ENCODE data around the gene BPIFB2.
"Not testable (repeated sequence)": the region's sequence is repeated elsewhere in the genome, so short reads cannot be mapped to it uniquely, and the experiment has no call there.

The BPIFB2 gene, protein sequence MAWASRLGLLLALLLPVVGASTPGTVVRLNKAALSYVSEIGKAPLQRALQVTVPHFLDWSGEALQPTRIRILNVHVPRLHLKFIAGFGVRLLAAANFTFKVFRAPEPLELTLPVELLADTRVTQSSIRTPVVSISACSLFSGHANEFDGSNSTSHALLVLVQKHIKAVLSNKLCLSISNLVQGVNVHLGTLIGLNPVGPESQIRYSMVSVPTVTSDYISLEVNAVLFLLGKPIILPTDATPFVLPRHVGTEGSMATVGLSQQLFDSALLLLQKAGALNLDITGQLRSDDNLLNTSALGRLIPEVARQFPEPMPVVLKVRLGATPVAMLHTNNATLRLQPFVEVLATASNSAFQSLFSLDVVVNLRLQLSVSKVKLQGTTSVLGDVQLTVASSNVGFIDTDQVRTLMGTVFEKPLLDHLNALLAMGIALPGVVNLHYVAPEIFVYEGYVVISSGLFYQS

GRCh38 chr20:33007376-33008335 lies at the start of gene BPIFB2:
Gene BPIFB2 (plus strand): TSS chr20:33007704. CDS start chr20:33008575, 871 bp downstream.
- in situ Hi-C loops (cut with MboI; ENCODE audit: low sequenced_read_pairs), result no loop called here

GRCh38 chr20:32958574-32958973 lies 48.9 kb upstream of the BPIFB2 start:
- in situ Hi-C loops (cut with MboI; ENCODE audit: low sequenced_read_pairs), result no loop called here

GRCh38 chr20:32959351-32960221 lies 47.9 kb upstream of the BPIFB2 start:
- in situ Hi-C loops (cut with MboI; ENCODE audit: low sequenced_read_pairs), result no loop called here

DNA sequence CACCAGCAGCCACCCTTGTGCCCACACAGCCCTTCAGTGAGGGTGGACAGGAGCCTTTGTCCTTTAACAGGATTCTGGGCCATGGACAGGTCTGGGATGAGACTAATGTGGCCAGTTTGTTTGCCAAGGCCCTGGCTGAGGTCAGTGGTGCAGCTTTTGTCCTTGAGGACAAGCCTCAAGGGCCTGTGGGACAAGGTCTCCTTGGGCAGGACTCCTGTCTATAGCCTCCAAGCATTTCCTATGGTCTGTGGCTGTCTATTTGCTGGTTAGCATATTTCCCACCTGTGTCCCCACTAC lies 47.3 kb upstream of the BPIFB2 start:
- in situ Hi-C loops (cut with MboI; ENCODE audit: low sequenced_read_pairs), result no loop called here

DNA sequence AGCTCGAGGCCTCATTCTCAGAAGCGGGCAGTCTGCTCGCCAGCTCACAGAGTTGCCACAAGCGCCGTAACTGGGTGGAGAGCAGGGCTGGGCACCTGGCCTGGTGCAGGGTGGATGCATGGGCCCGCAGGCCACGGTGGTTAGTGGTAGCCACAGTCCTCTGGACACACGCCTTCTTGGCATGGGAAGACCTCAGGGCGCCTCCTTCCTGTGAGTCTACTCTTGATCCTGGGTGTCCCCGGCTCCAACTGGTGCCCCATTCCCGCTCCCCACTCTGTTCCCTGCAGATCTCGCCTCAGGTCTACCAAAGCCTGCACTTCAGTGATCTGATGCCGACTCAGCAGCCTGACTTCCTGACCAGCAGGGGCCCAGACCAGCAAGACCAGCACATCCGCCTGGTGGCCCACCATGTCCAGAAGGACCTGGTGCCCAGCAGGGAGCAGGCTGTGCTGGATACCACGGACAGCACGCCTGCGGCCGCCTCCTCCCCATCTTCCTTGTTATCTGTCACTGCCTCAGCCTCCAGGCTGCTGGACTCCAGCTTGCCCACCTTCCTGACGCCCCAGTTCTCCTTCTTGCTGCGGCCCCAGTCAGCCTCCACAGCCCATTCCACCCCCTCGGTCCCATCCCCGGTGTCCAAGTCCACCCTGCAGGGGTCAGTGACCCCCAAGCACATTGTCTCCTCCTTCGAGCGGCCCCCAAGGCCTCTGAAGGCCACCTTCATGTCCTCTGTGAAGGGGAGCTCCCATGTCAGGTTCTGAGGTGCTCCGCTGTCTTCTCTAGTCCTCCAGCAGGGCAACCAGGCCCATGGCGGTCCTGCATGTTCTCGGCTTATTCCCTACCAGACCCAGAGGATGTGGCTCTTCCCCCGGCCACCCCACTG lies 46.4 kb upstream of the BPIFB2 start:
- in situ Hi-C loops (cut with MboI; ENCODE audit: low sequenced_read_pairs), result no loop called here

- in situ Hi-C loops (cut with MboI; ENCODE audit: low sequenced_read_pairs), result no loop called here
Observed at GRCh38 chr20:32962053-32962452, 45.5 kb upstream of the BPIFB2 start.

- in situ Hi-C loops (cut with MboI; ENCODE audit: low sequenced_read_pairs), result not testable (repeated sequence)
Observed at GRCh38 chr20:32962646-32963045, 44.9 kb upstream of the BPIFB2 start.

DNA sequence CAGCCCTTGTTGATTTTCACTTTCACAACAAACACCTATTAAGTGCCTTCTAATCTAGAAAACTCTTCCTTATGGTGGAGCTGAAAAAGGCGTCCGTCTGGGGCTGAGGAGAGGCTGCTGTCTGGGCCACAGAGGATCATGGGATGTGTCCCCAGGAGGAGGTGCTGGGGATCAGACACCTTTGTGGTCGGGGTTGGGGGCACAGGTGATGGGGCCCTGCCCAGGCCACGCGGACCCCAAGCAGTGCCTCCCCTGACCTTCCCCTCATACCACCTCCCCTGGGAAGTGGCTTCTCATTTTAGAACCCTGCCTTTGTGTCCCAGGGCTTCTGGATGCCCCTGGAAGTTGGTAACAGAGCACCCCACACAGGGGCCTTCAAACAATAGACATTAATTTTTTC lies 44.3 kb upstream of the BPIFB2 start:
- in situ Hi-C loops (cut with MboI; ENCODE audit: low sequenced_read_pairs), result no loop called here

GRCh38 chr20:32964575-32964974 lies 42.9 kb upstream of the BPIFB2 start:
- in situ Hi-C loops (cut with MboI; ENCODE audit: low sequenced_read_pairs), result no loop called here

DNA sequence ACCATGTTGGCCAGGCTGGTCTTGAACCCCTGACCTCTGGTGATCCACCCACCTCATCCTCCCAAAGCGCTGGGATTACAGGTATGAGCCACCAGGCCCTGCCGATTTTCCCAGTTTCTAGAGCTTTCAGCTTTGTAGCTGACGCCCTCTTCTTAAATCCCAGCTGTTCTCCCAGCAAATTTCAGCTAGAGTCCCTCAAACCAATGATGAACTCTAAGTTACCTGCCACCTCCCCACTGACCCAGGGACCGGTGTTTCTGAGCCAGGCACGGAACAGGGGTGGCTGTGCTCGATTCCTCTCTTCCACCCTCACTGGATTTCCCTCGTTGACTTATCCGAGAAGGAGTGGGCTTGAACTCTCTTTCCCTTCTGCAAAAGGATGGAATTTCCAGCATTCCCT lies 42.4 kb upstream of the BPIFB2 start:
- in situ Hi-C loops (cut with MboI; ENCODE audit: low sequenced_read_pairs), result no loop called here

DNA sequence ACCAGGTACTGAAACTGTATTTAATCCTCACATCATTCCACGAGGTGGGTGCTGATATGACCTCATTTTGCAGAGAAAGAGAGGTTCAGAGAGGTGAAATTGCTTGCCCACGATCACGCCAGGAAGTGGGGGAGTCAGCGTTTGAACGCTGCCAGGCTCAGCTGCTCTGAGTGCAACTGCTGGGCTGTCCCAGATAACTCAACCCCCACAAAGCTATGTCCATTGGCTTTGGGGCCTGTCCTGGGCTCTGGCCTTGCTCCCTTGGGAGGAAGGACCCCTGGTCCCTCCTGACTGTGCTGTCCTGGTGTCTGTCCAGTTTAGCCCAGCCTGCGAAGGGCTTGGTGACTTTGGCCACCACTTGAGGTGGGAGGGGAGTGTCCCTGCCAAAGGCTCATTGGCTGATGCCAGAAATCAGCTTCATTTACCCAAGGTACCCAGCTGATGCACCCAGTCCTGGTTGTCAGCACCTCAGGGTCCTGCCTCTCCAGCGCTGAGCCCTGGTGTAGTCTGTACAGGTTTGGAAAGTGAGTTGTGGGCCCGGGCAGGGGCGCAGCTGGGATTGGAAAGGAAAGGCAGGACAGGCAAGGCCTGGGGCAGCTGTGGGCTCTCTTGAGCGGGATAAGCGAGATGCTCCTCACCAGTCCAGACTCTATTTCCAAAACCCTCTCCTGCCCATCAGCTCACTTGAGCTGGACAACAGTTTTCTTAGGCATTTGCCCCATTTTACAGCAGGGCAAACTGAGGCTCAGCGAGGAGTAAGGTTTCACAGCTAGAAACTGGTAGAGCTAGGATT lies 41.7 kb upstream of the BPIFB2 start:
- in situ Hi-C loops (cut with MboI; ENCODE audit: low sequenced_read_pairs), result no loop called here

- in situ Hi-C loops (cut with MboI; ENCODE audit: low sequenced_read_pairs), result no loop called here
Observed at GRCh38 chr20:32966382-32966781, 41.1 kb upstream of the BPIFB2 start.

GRCh38 chr20:32966881-32967781 lies 40.4 kb upstream of the BPIFB2 start:
- in situ Hi-C loops (cut with MboI; ENCODE audit: low sequenced_read_pairs), result no loop called here

GRCh38 chr20:32967961-32968457 lies 39.5 kb upstream of the BPIFB2 start:
- in situ Hi-C loops (cut with MboI; ENCODE audit: low sequenced_read_pairs), result no loop called here

DNA sequence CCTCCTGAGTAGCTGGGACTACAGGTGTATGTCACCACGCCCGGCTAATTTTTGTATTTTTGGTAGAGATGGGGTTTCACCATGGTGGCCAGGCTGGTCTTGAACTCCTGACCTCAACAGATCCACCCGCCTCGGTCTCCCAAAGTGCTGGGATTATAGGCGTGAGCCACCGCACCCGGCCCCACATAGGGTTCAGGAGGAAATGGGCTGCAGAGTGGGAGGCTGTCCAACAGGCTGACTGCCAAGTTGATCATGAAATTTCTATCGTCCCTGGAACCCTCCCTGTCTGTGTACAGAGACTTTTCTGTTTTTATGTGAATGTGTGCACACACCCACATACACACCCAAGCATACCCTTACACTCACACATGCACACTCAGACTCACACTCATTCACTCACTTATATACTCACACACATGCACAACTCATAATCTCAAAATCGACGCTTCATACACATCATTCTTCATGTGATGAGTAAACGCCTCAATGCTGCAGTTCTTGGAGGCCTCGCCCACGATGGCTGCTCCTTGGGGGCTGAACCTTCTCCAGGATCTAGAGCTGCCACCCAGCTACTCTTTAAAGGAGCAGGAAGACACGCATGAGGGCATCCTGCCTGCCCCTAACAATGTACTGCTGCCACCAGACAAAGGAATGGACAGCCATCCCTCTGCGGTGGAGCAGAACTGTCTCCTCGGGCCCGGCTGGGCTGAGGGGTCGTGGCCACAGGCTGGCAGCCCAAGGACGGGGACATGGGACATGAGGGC lies 38.8 kb upstream of the BPIFB2 start:
- in situ Hi-C loops (cut with MboI; ENCODE audit: low sequenced_read_pairs), result no loop called here

- in situ Hi-C loops (cut with MboI; ENCODE audit: low sequenced_read_pairs), result no loop called here
Observed at GRCh38 chr20:32969356-32970114, 38.0 kb upstream of the BPIFB2 start.

Measured in HL-60/S4 treated with phorbol 12-myristate 13-acetate at 8.2 ng/mL for 4 days and 3 days (cell line).